Endodermal cell (in vitro differentiated cells): ENCODE data around the gene F2RL2. TPM values are rescaled to one million over a fixed set of nuclear protein-coding genes. Genes with fewer than 3 reads are reported as not detected.
A peak's percentile ranks its signal among the peaks of the same experiment; 100 is the strongest.

Experiments
- DNase-seq: peaks from one replicate; pipeline ENCODE4 v3.0.0-alpha.2; 2017
- H3K27ac ChIP-seq: 2 replicates; pipeline ENCODE4 v1.5.1; 2013; ENCODE audit warnings: mild to moderate bottlenecking, low read depth, low read length, moderate library complexity
- H3K27me3 ChIP-seq: 2 replicates; pipeline ENCODE4 v1.6.1; 2013; ENCODE audit warnings: mild to moderate bottlenecking, low read length, moderate library complexity; ENCODE audit not compliant: insufficient read depth, control insufficient read depth, poor library complexity, severe bottlenecking
- H3K36me3 ChIP-seq: 2 replicates; pipeline ENCODE4 v1.7.0; 2013; ENCODE audit warnings: mild to moderate bottlenecking, low read length, moderate library complexity; ENCODE audit not compliant: control insufficient read depth, insufficient read depth
- H3K4me1 ChIP-seq: one replicate; pipeline ENCODE4 v1.7.0; 2013; ENCODE audit warnings: low read length; ENCODE audit not compliant: control insufficient read depth, insufficient read depth
- H3K4me3 ChIP-seq: 2 replicates; pipeline ENCODE4 v1.5.1; 2013; ENCODE audit warnings: mild to moderate bottlenecking, low read length, moderate library complexity
- H3K9ac ChIP-seq: 2 replicates; pipeline ENCODE4 v1.6.1; 2013; ENCODE audit warnings: mild to moderate bottlenecking, low read length, moderate library complexity; ENCODE audit not compliant: poor library complexity, severe bottlenecking; ENCODE audit errors: extremely low read depth
- H3K9me3 ChIP-seq: 2 replicates; pipeline ENCODE4 v1.6.1; 2013; ENCODE audit warnings: mild to moderate bottlenecking, low read length, moderate library complexity; ENCODE audit not compliant: control insufficient read depth
- H3K27ac Mint-ChIP-seq: 2 replicates; pipeline ENCODE4 v1.8.0; 2020; ENCODE audit warnings: mixed read lengths
- H3K27me3 Mint-ChIP-seq: 2 replicates; pipeline ENCODE4 v1.8.0; 2021; ENCODE audit warnings: mild to moderate bottlenecking, mixed read lengths; ENCODE audit not compliant: insufficient read depth
- H3K36me3 Mint-ChIP-seq: 2 replicates; pipeline ENCODE4 v1.8.0; 2020; ENCODE audit warnings: low read depth, mixed read lengths
- H3K4me1 Mint-ChIP-seq: 2 replicates; pipeline ENCODE4 v1.8.0; 2020; ENCODE audit warnings: mixed read lengths
- H3K4me3 Mint-ChIP-seq: 2 replicates; pipeline ENCODE4 v1.8.0; 2020; ENCODE audit warnings: mild to moderate bottlenecking, moderate library complexity, mixed read lengths
- H3K9me3 Mint-ChIP-seq: 2 replicates; pipeline ENCODE4 v1.8.0; 2020; ENCODE audit warnings: mild to moderate bottlenecking, mixed read lengths
- CTCF ChIP-seq: fragments of 200-600 bp; sonication (generic); conservative IDR thresholded peaks from 2 replicates; pipeline ENCODE4 v1.5.0; 2021; ENCODE audit warnings: antibody characterized with exemption, mild to moderate bottlenecking
- WGBS, 2 experiments: methylation state at CpG; one replicate each; pipeline versions ENCODE4 v1.1.5 to v1.1.7; 2013; ENCODE audit warnings: missing lambda C conversion rate in 2 of 2, mixed read lengths in 1 of 2; ENCODE audit not compliant: insufficient coverage in 1 of 2, insufficient read length in 1 of 2; 5-methylcytosine and 5-hydroxymethylcytosine counted together
- total RNA-seq, 2 donors: library from RNA; stranded (reverse); fragmentation: NEBNext Ultra II Directional in 1 of 2; extraction: Animal tissue kit (Norgen Biotek cat#: 25700) in 1 of 2; gene quantifications; 2 replicates in 1 of 2; 3 replicates in 1 of 2; pipeline ENCODE4 v1.2.1, GENCODE V29; 2021

Gene F2RL2
- total RNA-seq, 2 donors from 2014 or later: 0.18 to 0.53 TPM

- H3K4me3 ChIP-seq: no peak overlapping the region
- H3K4me1 ChIP-seq: peaks cover 25% of the 10 kb centered on the region
- WGBS, 2 experiments: 93 to 100% methylated on average over 1 to 3 of the region's 3 CpGs
- peaks cover 2% of the 10 kb centered on the region for H3K36me3 Mint-ChIP-seq
- H3K27me3 Mint-ChIP-seq: no peaks in the 10 kb centered on the region
- H3K4me3 Mint-ChIP-seq: no peak overlapping the region
- peaks cover 44% of the 10 kb centered on the region for H3K4me1 Mint-ChIP-seq
- no peak overlapping the region for H3K27ac ChIP-seq
- H3K9ac ChIP-seq: no peak overlapping the region
- H3K9me3 ChIP-seq: no peaks in the 10 kb centered on the region
- no peak for DNase-seq
- H3K27me3 ChIP-seq: no peaks in the 10 kb centered on the region
- H3K36me3 ChIP-seq: no peaks in the 10 kb centered on the region
- TF ChIP-seq CTCF: no peak
- no peak overlapping the region for H3K27ac Mint-ChIP-seq
- H3K9me3 Mint-ChIP-seq: no peaks in the 10 kb centered on the region
Measured at GRCh38 chr5:76663573-76663972, 40.4 kb upstream of the F2RL2 start.

GRCh38 chr5:76662521-76662920, 39.3 kb upstream of the F2RL2 start:
- no peak for DNase-seq
- Histone ChIP-seq H3K4me1 (peaks cover 26% of the 10 kb centered on the region), H3K4me3 (no peak overlapping the region), H3K27ac (no peak overlapping the region), H3K9me3 (no peaks in the 10 kb centered on the region), H3K27me3 (no peaks in the 10 kb centered on the region), H3K36me3 (no peaks in the 10 kb centered on the region), H3K9ac (no peak overlapping the region)
- 83 to 100% methylated on average over 4 of the region's 5 CpGs for WGBS, 2 experiments
- TF ChIP-seq CTCF: no peak
- Mint-ChIP-seq H3K36me3 (peaks cover under 1% of the 10 kb centered on the region), H3K4me3 (no peak overlapping the region), H3K4me1 (peaks cover 52% of the 10 kb centered on the region), H3K9me3 (no peaks in the 10 kb centered on the region), H3K27ac (peak overlapping the region; percentile 65), H3K27me3 (no peaks in the 10 kb centered on the region)

- Histone ChIP-seq H3K9me3 (no peaks in the 10 kb centered on the region), H3K27ac (no peak overlapping the region), H3K36me3 (no peaks in the 10 kb centered on the region), H3K4me3 (peak overlapping the region; percentile 66), H3K9ac (no peak overlapping the region), H3K4me1 (peaks cover 30% of the 10 kb centered on the region), H3K27me3 (no peaks in the 10 kb centered on the region)
- WGBS, 2 experiments: 78 to 80% methylated on average over 1 to 2 of the region's 2 CpGs
- TF ChIP-seq CTCF: no peak
- Mint-ChIP-seq H3K9me3 (no peaks in the 10 kb centered on the region), H3K27me3 (no peaks in the 10 kb centered on the region), H3K4me3 (no peak overlapping the region), H3K36me3 (no peaks in the 10 kb centered on the region), H3K27ac (peak overlapping the region; percentile 49), H3K4me1 (peaks cover 57% of the 10 kb centered on the region)
- DNase-seq: no peak
Measured at GRCh38 chr5:76660360-76660759, 37.2 kb upstream of the F2RL2 start.
